H1 (cell line): ENCODE measurements around the gene FBXO38. TPM values are rescaled to one million over a fixed set of nuclear protein-coding genes. Genes with fewer than 3 reads are reported as not detected.

ENCODE experiments used
- CTCF ChIA-PET: fragments of 300-600 bp; sonication (Branson Sonifier 250); formaldehyde crosslinking; loops from one replicate; lab custom pipeline; 2021; ENCODE audit not compliant: partially characterized antibody; lab: Charles Lee
- POLR2A ChIA-PET: fragments of 300-600 bp; sonication (Branson Sonifier 250); formaldehyde crosslinking; loops from one replicate; lab custom pipeline; 2021; ENCODE audit warnings: inconsistent platforms; ENCODE audit not compliant: partially characterized antibody; lab: Charles Lee
- DNase-seq, 2 experiments: peaks; one replicate each; pipeline versions ENCODE4 v3.0.0 to v3.0.0-alpha.2; 2010 to 2022; ENCODE audit warnings: low spot score in 2 of 2, low read depth in 1 of 2, mixed read lengths in 1 of 2
- FAIRE-seq: peaks from 2 replicates; lab custom pipeline; 2011; peaks lifted over from hg19 to GRCh38; lab: Jason Lieb, UNC
- H2AFZ ChIP-seq: 2 replicates; pipeline ENCODE4 v1.8.1; 2012; ENCODE audit warnings: low read length, inconsistent platforms
- H2AK5ac ChIP-seq: 2 replicates; pipeline ENCODE4 v1.6.1; 2013; ENCODE audit warnings: low read depth, low read length
- H2BK120ac ChIP-seq: replicated peaks from 2 replicates; pipeline ENCODE3; 2013; ENCODE audit warnings: low read depth, low read length, inconsistent platforms
- H2BK12ac ChIP-seq: 2 replicates; pipeline ENCODE4 v1.6.1; 2013; ENCODE audit warnings: low read depth, low read length
- H2BK15ac ChIP-seq: 2 replicates; pipeline ENCODE4 v1.6.1; 2013; ENCODE audit warnings: low read length
- H2BK20ac ChIP-seq: 2 replicates; pipeline ENCODE4 v1.6.1; 2013; ENCODE audit warnings: low read length
- H2BK5ac ChIP-seq: 2 replicates; pipeline ENCODE4 v1.6.1; 2013; ENCODE audit warnings: low read depth, low read length
- H3K14ac ChIP-seq: 2 replicates; pipeline ENCODE4 v1.6.1; 2013; ENCODE audit warnings: inconsistent platforms; ENCODE audit not compliant: insufficient read length
- H3K18ac ChIP-seq: 2 replicates; pipeline ENCODE4 v1.6.1; 2013; ENCODE audit warnings: low read length; ENCODE audit errors: extremely low read depth
- H3K23ac ChIP-seq: 2 replicates; pipeline ENCODE4 v1.6.1; 2013; ENCODE audit warnings: inconsistent platforms; ENCODE audit not compliant: insufficient read length
- H3K23me2 ChIP-seq: 2 replicates; pipeline ENCODE4 v1.6.1; 2013; ENCODE audit warnings: low read depth, low read length
- H3K27ac ChIP-seq: 2 replicates; pipeline ENCODE4 v1.6.1; 2011; ENCODE audit warnings: low read depth, low read length, inconsistent platforms
- H3K27me3 ChIP-seq, 4 experiments: replicated peaks in 1 of 4; 1 replicate in 1 of 4; 2 replicates in 3 of 4; pipeline versions ENCODE4 v1.6.1 to v1.8.1; 2011 to 2013; ENCODE audit warnings: low read length in 3 of 4, mild to moderate bottlenecking in 3 of 4, inconsistent platforms in 2 of 4, mixed read lengths in 2 of 4, moderate library complexity in 1 of 4; ENCODE audit not compliant: control insufficient read depth in 3 of 4, insufficient read depth in 3 of 4; ENCODE audit errors: extremely low read depth in 1 of 4
- H3K36me3 ChIP-seq, 4 experiments: 2 replicates each; pipeline versions ENCODE4 v1.6.1 to v1.8.1; 2011 to 2013; ENCODE audit warnings: mild to moderate bottlenecking in 4 of 4, low read length in 3 of 4, moderate library complexity in 2 of 4, control low read depth in 1 of 4, inconsistent platforms in 1 of 4; ENCODE audit not compliant: insufficient read depth in 4 of 4, control insufficient read depth in 2 of 4
- H3K4ac ChIP-seq: replicated peaks from 2 replicates; pipeline ENCODE3; 2013; ENCODE audit warnings: low read length, low read depth, mixed read lengths, inconsistent platforms; ENCODE audit not compliant: insufficient read length
- H3K4me1 ChIP-seq, 4 experiments: replicated peaks in 1 of 4; 1 replicate in 1 of 4; 2 replicates in 3 of 4; pipeline versions ENCODE4 v1.6.1 to v1.8.1; 2011 to 2013; ENCODE audit warnings: low read length in 3 of 4, inconsistent platforms in 2 of 4, mixed read lengths in 1 of 4; ENCODE audit not compliant: insufficient read depth in 4 of 4, control insufficient read depth in 3 of 4
- H3K4me2 ChIP-seq, 2 experiments: 2 replicates each; pipeline versions ENCODE4 v1.6.1 to v1.8.1; 2011 to 2013; ENCODE audit warnings: low read depth in 2 of 2, low read length in 2 of 2, control low read depth in 1 of 2, inconsistent platforms in 1 of 2, mild to moderate bottlenecking in 1 of 2; ENCODE audit not compliant: insufficient read depth in 1 of 2
- H3K4me3 ChIP-seq, 4 experiments: fragments of 200-600, 300-600 bp in 1 of 4; sonication (generic), shearing (Covaris generic), sonication (Bioruptor Twin) in 1 of 4; 2 replicates each; pipeline versions ENCODE4 v1.5.1 to v1.8.1; 2011 to 2016; ENCODE audit warnings: low read length in 4 of 4, low read depth in 3 of 4, control low read depth in 2 of 4, inconsistent platforms in 2 of 4, mild to moderate bottlenecking in 2 of 4, mixed read lengths in 1 of 4, moderate library complexity in 1 of 4; ENCODE audit not compliant: insufficient read depth in 2 of 4; ENCODE audit errors: extremely low read depth in 1 of 4
- H3K56ac ChIP-seq: replicated peaks from 2 replicates; pipeline ENCODE3; 2013; ENCODE audit warnings: low read depth, mild to moderate bottlenecking, mixed read lengths, low read length, inconsistent platforms; ENCODE audit not compliant: insufficient read length
- H3K79me1 ChIP-seq: 2 replicates; pipeline ENCODE4 v1.6.1; 2013; ENCODE audit warnings: low read depth, low read length, control low read depth
- H3K79me2 ChIP-seq, 2 experiments: 2 replicates each; pipeline versions ENCODE4 v1.6.1 to v1.8.1; 2012 to 2013; ENCODE audit warnings: low read length in 2 of 2, mild to moderate bottlenecking in 2 of 2, inconsistent platforms in 1 of 2; ENCODE audit not compliant: insufficient read depth in 2 of 2, control insufficient read depth in 1 of 2
- H3K9ac ChIP-seq, 4 experiments: replicated peaks in 1 of 4; 1 replicate in 1 of 4; 2 replicates in 3 of 4; pipeline versions ENCODE4 v1.6.1 to v1.8.1; 2011 to 2013; ENCODE audit warnings: low read depth in 3 of 4, low read length in 3 of 4, control low read depth in 2 of 4, mild to moderate bottlenecking in 2 of 4, moderate library complexity in 2 of 4, inconsistent platforms in 1 of 4; ENCODE audit errors: extremely low read depth in 1 of 4
- H3K9me3 ChIP-seq, 2 experiments: 2 replicates each; pipeline versions ENCODE4 v1.6.1 to v1.8.1; 2012 to 2013; ENCODE audit warnings: mild to moderate bottlenecking in 2 of 2, moderate library complexity in 2 of 2, control low read depth in 1 of 2, inconsistent platforms in 1 of 2, low read depth in 1 of 2, low read length in 1 of 2, mixed read lengths in 1 of 2; ENCODE audit not compliant: insufficient read depth in 2 of 2
- H4K20me1 ChIP-seq, 2 experiments: replicated peaks in 1 of 2; 2 replicates each; pipeline versions ENCODE3 to v1.8.1; 2011 to 2013; ENCODE audit warnings: inconsistent platforms in 2 of 2, low read length in 2 of 2, mild to moderate bottlenecking in 1 of 2; ENCODE audit not compliant: insufficient read depth in 2 of 2, control insufficient read depth in 1 of 2
- H4K5ac ChIP-seq: 2 replicates; pipeline ENCODE4 v1.6.1; 2013; ENCODE audit warnings: low read length, low read depth, mixed read lengths, inconsistent platforms; ENCODE audit not compliant: insufficient read length
- H4K8ac ChIP-seq: 2 replicates; pipeline ENCODE4 v1.8.0; 2013; ENCODE audit warnings: mild to moderate bottlenecking, moderate library complexity, low read length, inconsistent platforms; ENCODE audit not compliant: insufficient read depth; ENCODE audit errors: extremely low read depth
- H4K91ac ChIP-seq: replicated peaks from 2 replicates; pipeline ENCODE3; 2013; ENCODE audit warnings: low read length, mixed read lengths, inconsistent platforms; ENCODE audit not compliant: insufficient read length
- ASH2L ChIP-seq: fragments of 200-600, 300-600 bp; sonication (generic); IDR thresholded peaks from one replicate; pipeline ENCODE4 v1.7.1; 2017; ENCODE audit warnings: low read length
- BRCA1 ChIP-seq: IDR thresholded peaks from 2 replicates; pipeline ENCODE4 v1.6.1; 2012; ENCODE audit warnings: low read depth, low read length, improper control_type of control experiment
- CHD1 ChIP-seq: IDR thresholded peaks from 2 replicates; pipeline ENCODE4 v1.6.1; 2012; ENCODE audit warnings: low read depth, low read length, improper control_type of control experiment
- HDAC6 ChIP-seq: IDR thresholded peaks from one replicate; pipeline ENCODE4 v1.7.1; 2012; ENCODE audit warnings: low read depth, mild to moderate bottlenecking, inconsistent platforms, low read length, moderate library complexity
- MAFK ChIP-seq: IDR thresholded peaks from 2 replicates; pipeline ENCODE4 v1.6.1; 2012; ENCODE audit warnings: low read depth, mild to moderate bottlenecking, improper control_type of control experiment, low read length
- NANOG ChIP-seq: IDR thresholded peaks from 2 replicates; pipeline ENCODE4 v1.6.1; 2011; ENCODE audit warnings: low read length, low read depth, mild to moderate bottlenecking, inconsistent platforms; ENCODE audit not compliant: insufficient read depth, poor library complexity, severe bottlenecking
- POLR2AphosphoS5 ChIP-seq: IDR thresholded peaks from 2 replicates; pipeline ENCODE4 v1.6.1; 2011; ENCODE audit warnings: low read depth, low read length
- POU5F1 ChIP-seq: IDR thresholded peaks from 2 replicates; pipeline ENCODE4 v1.6.1; 2011; ENCODE audit warnings: low read depth, mild to moderate bottlenecking, low read length, moderate library complexity
- RAD21 ChIP-seq, 2 experiments: IDR thresholded peaks in 1 of 2; conservative IDR thresholded peaks in 1 of 2; 2 replicates each; pipeline ENCODE4 v1.6.1; 2011; ENCODE audit warnings: low read depth in 2 of 2, low read length in 2 of 2, improper control_type of control experiment in 1 of 2, inconsistent platforms in 1 of 2, mild to moderate bottlenecking in 1 of 2, moderate library complexity in 1 of 2
- SAP30 ChIP-seq: fragments of 300-600 bp; sonication (generic); IDR thresholded peaks from 2 replicates; pipeline ENCODE4 v1.7.1; 2012; ENCODE audit warnings: low read length, moderate library complexity, mild to moderate bottlenecking, inconsistent platforms; ENCODE audit not compliant: insufficient read depth, insufficient replicate concordance
- SIN3A ChIP-seq, 2 experiments: IDR thresholded peaks in 1 of 2; conservative IDR thresholded peaks in 1 of 2; 2 replicates each; pipeline ENCODE4 v1.6.1; 2011 to 2012; ENCODE audit warnings: low read length in 2 of 2, improper control_type of control experiment in 1 of 2, low read depth in 1 of 2, mild to moderate bottlenecking in 1 of 2
- SP2 ChIP-seq: IDR thresholded peaks from 2 replicates; pipeline ENCODE4 v1.6.1; 2012; ENCODE audit warnings: mild to moderate bottlenecking, low read length, inconsistent platforms
- SP4 ChIP-seq: IDR thresholded peaks from 2 replicates; pipeline ENCODE4 v1.6.1; 2012; ENCODE audit warnings: low read length, inconsistent platforms
- TAF1 ChIP-seq: IDR thresholded peaks from 2 replicates; pipeline ENCODE4 v1.6.1; 2011; ENCODE audit warnings: mild to moderate bottlenecking, low read depth, low read length
- TAF7 ChIP-seq: optimal IDR thresholded peaks from 2 replicates; pipeline ENCODE3; 2011; ENCODE audit warnings: low read depth, mild to moderate bottlenecking, inconsistent platforms, low read length, moderate library complexity, borderline replicate concordance
- WGBS, 2 experiments: shearing (Covaris generic) in 1 of 2; methylation state at CpG; one replicate each; pipeline versions ENCODE4 v1.1.6 to v1.1.7; 2013 to 2015; ENCODE audit warnings: low lambda C conversion rate in 2 of 2, mixed read lengths in 2 of 2, inconsistent platforms in 1 of 2, low coverage in 1 of 2, missing lambda C conversion rate in 1 of 2; ENCODE audit not compliant: insufficient replicate concordance in 2 of 2, insufficient coverage in 1 of 2, insufficient read length in 1 of 2; ENCODE audit errors: extremely low coverage in 1 of 2, missing lambda C conversion rate in 1 of 2; 5-methylcytosine and 5-hydroxymethylcytosine counted together
- polyA plus RNA-seq, 7 experiments: library from polyadenylated mRNA; depleted of rRNA in 3 of 7; stranded (reverse) in 5 of 7; unstranded in 2 of 7; fragments of >200 nt in 5 of 7; fragments of 200-250 nt in 2 of 7; gene quantifications; 1 replicate in 5 of 7; 2 replicates in 1 of 7; 4 replicates in 1 of 7; pipeline versions ENCODE4 v1.2.1 to v1.2.3, GENCODE V29; 2011 to 2013; ENCODE audit warnings: missing spikeins in 2 of 7, mixed read lengths in 2 of 7
- total RNA-seq: library from RNA; stranded (reverse); fragmentation: NEBNext Ultra II Directional; extraction: Animal tissue kit (Norgen Biotek cat#: 25700); gene quantifications from 2 replicates; pipeline ENCODE4 v1.2.1, GENCODE V29; 2021

Gene FBXO38
- total and polyA plus RNA-seq, 2 of the 8 experiments (the other 6 are each of a cell fraction or from before 2014, with no cell fraction given) = 9.1 to 34.3 TPM

- Histone ChIP-seq H3K23ac (no peak overlapping the region), H3K79me1 (no peaks in the 10 kb centered on the region), H3K4me2 (no peak overlapping the region), H3K4me1 (no peaks in the 10 kb centered on the region), H2BK12ac (no peak overlapping the region), H3K36me3 (peaks cover 0 to 37% (median 18%) of the 10 kb centered on the region in 4 experiments; a peak in 6 of 8 replicates), H3K9ac (no peak overlapping the region), H4K5ac (no peak overlapping the region), H4K91ac (no peak overlapping the region), H2AFZ (no peak overlapping the region), H3K56ac (no peak overlapping the region), H3K14ac (no peak overlapping the region), H2BK20ac (no peak overlapping the region), H4K8ac (no peak overlapping the region), H3K4ac (no peak overlapping the region), H2AK5ac (no peak overlapping the region), H2BK15ac (no peak overlapping the region), H4K20me1 (peaks cover 0 to 1% of the 10 kb centered on the region in 2 experiments), H3K9me3 (no peaks in the 10 kb centered on the region), H3K4me3 (no peak overlapping the region), H3K27ac (no peak overlapping the region), H2BK5ac (no peak overlapping the region), H3K27me3 (no peaks in the 10 kb centered on the region), H2BK120ac (no peak overlapping the region), H3K23me2 (no peaks in the 10 kb centered on the region), H3K79me2 (no peaks in the 10 kb centered on the region), H3K18ac (no peak overlapping the region)
- ChIA-PET POLR2A (no interaction called here), CTCF (no interaction called here)
- DNase-seq (no peak), FAIRE-seq (no peak)
- WGBS, 2 experiments = 97% methylated on average over 3 of the region's 3 CpGs; no CpG with 5 or more reads in 1 of the 2 experiments
- TF ChIP-seq NANOG (no peak), SIN3A (conservative IDR thresholded peaks at IDR 0.05 in 1 of 2, IDR thresholded peaks at IDR 0.05 in 1 of 2; ENCODE audit: low read depth in 1 of 2, low read length in 2 of 2) (no peak), SP4 (no peak), RAD21 (IDR thresholded peaks at IDR 0.05 in 1 of 2, conservative IDR thresholded peaks at IDR 0.05 in 1 of 2; ENCODE audit: low read depth in 2 of 2, low read length in 2 of 2) (no peak), POLR2AphosphoS5 (no peak), TAF1 (no peak), ASH2L (no peak), SP2 (no peak), POU5F1 (no peak), SAP30 (no peak), CHD1 (no peak), MAFK (no peak), HDAC6 (no peak), TAF7 (no peak), BRCA1 (no peak)
Measured at GRCh38 chr5:148433826-148434225, 50.1 kb downstream of the FBXO38 start.
